Sigmoid colon (tissue), 7 donors: Measurements from ENCODE around the gene HELZ. TPM values are rescaled to one million over a fixed set of nuclear protein-coding genes. Genes with fewer than 3 reads are reported as not detected.

ENCODE experiments used
- DNase-seq: peaks from one replicate; pipeline ENCODE4 v3.0.0-alpha.2; 2019
- H3K27ac ChIP-seq, 4 donors: fragments of 200-600 bp; sonication (generic); one replicate each; pipeline ENCODE4 v1.5.1; 2016 to 2019; ENCODE audit warnings: mild to moderate bottlenecking in 1 of 4
- H3K27me3 ChIP-seq, 3 donors: fragments of 200-600 bp; sonication (generic); one replicate each; pipeline ENCODE4 v1.5.1; 2019; ENCODE audit warnings: mild to moderate bottlenecking in 1 of 3
- H3K36me3 ChIP-seq, 4 donors: fragments of 200-600 bp; sonication (generic); one replicate each; pipeline ENCODE4 v1.5.1; 2016 to 2019
- H3K4me1 ChIP-seq, 4 donors: fragments of 200-600 bp; sonication (generic); one replicate each; pipeline ENCODE4 v1.5.1; 2017 to 2019
- H3K4me3 ChIP-seq, 4 donors: fragments of 200-600 bp; sonication (generic); one replicate each; pipeline ENCODE4 v1.5.1; 2017 to 2019; ENCODE audit warnings: mild to moderate bottlenecking in 2 of 4, moderate library complexity in 1 of 4
- H3K9me3 ChIP-seq, 4 donors: fragments of 200-600 bp in 3 of 4; sonication (generic) in 3 of 4; one replicate each; pipeline versions ENCODE4 v1.5.1 to v1.6.1; 2013 to 2019
- CTCF ChIP-seq, 4 experiments: fragments of 450-650 bp in 3 of 4; fragments of 200-600 bp in 1 of 4; IDR thresholded peaks; one replicate each; pipeline ENCODE4 v1.5.1; 2016 to 2019; ENCODE audit warnings: antibody characterized with exemption in 4 of 4, mild to moderate bottlenecking in 3 of 4, moderate library complexity in 2 of 4
- EP300 ChIP-seq, 4 donors: sonication (generic); formaldehyde crosslinking; IDR thresholded peaks; one replicate each; pipeline ENCODE4 v1.6.1; 2017; ENCODE audit warnings: antibody characterized with exemption in 4 of 4
- POLR2A ChIP-seq, 2 donors: fragments of 450-650 bp; IDR thresholded peaks; one replicate each; pipeline ENCODE4 v1.6.1; 2016; ENCODE audit warnings: antibody characterized with exemption in 2 of 2, mild to moderate bottlenecking in 2 of 2, moderate library complexity in 2 of 2
- POLR2AphosphoS5 ChIP-seq, 4 donors: sonication (generic); formaldehyde crosslinking; IDR thresholded peaks; one replicate each; pipeline ENCODE4 v1.6.1; 2017; ENCODE audit warnings: antibody characterized with exemption in 4 of 4
- WGBS, 2 donors: extraction: QIAGEN DNeasy Blood & Tissue Kit; methylation state at CpG; one replicate each; pipeline ENCODE4 v1.1.7; 2013; 5-methylcytosine and 5-hydroxymethylcytosine counted together
- intact Hi-C: fragments of 100-400 bp; cut with DNase I; formaldehyde crosslinking; loops from one replicate; pipeline ENCODE4 v1.15.1; 2023
- polyA plus RNA-seq, 3 donors: library from polyadenylated mRNA; stranded (reverse); fragments of 200-250 nt; gene quantifications; one replicate each; pipeline ENCODE4 v1.2.3, GENCODE V29; 2013
- total RNA-seq, 4 donors: library from RNA; depleted of rRNA; stranded (reverse); fragments of >200 nt; gene quantifications; one replicate each; pipeline ENCODE4 v1.1.0, GENCODE V29; 2016
- donor health status: healthy with polysubstance abuse.
- donor health status: Bipolar disorder and iron deficiency.
- donor health status: healthy.

HELZ gene
- total and polyA plus RNA-seq, 7 donors: 2.4 to 61.5 (median 31.7) TPM

GRCh38 chr17:67177732-67178131, 67.3 kb downstream of the HELZ start:
- TF ChIP-seq POLR2AphosphoS5 (IDR thresholded peaks at IDR 0.05): no peak
- no peak for TF ChIP-seq POLR2A (IDR thresholded peaks at IDR 0.05)
- TF ChIP-seq EP300 (IDR thresholded peaks at IDR 0.05): no peak
- no peak for TF ChIP-seq CTCF (IDR thresholded peaks at IDR 0.05)
- DNase-seq: no peak
- intact Hi-C loops: no loop called here
- Histone ChIP-seq H3K4me1 (no peaks in the 10 kb centered on the region), H3K36me3 (peaks cover 0 to 41% (median 9%) of the 10 kb centered on the region in 4 donors), H3K27me3 (no peaks in the 10 kb centered on the region), H3K27ac (no peak overlapping the region), H3K9me3 (no peaks in the 10 kb centered on the region), H3K4me3 (no peak overlapping the region)

GRCh38 chr17:67174190-67174589, 70.8 kb downstream of the HELZ start:
- DNase-seq: no peak
- Histone ChIP-seq H3K4me1 (no peaks in the 10 kb centered on the region), H3K27ac (no peak overlapping the region), H3K9me3 (no peaks in the 10 kb centered on the region), H3K36me3 (peaks cover 0 to 45% (median 9%) of the 10 kb centered on the region in 4 donors), H3K27me3 (no peaks in the 10 kb centered on the region), H3K4me3 (no peak overlapping the region)
- intact Hi-C loops: no loop called here
- WGBS, 2 donors: 96 to 98% methylated on average over 5 of the region's 5 CpGs
- no peak for TF ChIP-seq CTCF (IDR thresholded peaks at IDR 0.05)
- no peak for TF ChIP-seq POLR2AphosphoS5 (IDR thresholded peaks at IDR 0.05)
- no peak for TF ChIP-seq EP300 (IDR thresholded peaks at IDR 0.05)
- no peak for TF ChIP-seq POLR2A (IDR thresholded peaks at IDR 0.05)

- no peaks in the 10 kb centered on the region for H3K4me1 ChIP-seq
- peaks cover 0 to 45% (median 4%) of the 10 kb centered on the region in 4 donors for H3K36me3 ChIP-seq
- no peaks in the 10 kb centered on the region for H3K27me3 ChIP-seq
- 87 to 94% methylated on average over 4 of the region's 4 CpGs for WGBS, 2 donors
- H3K9me3 ChIP-seq: no peaks in the 10 kb centered on the region
- no peak for DNase-seq
- no peak overlapping the region for H3K27ac ChIP-seq
- no peak for TF ChIP-seq POLR2AphosphoS5 (IDR thresholded peaks at IDR 0.05)
- no peak for TF ChIP-seq CTCF (IDR thresholded peaks at IDR 0.05)
- TF ChIP-seq POLR2A (IDR thresholded peaks at IDR 0.05): no peak
- TF ChIP-seq EP300 (IDR thresholded peaks at IDR 0.05): no peak
- intact Hi-C loops: no loop called here
- H3K4me3 ChIP-seq: no peak overlapping the region
Observed at GRCh38 chr17:67171560-67171959, 73.4 kb downstream of the HELZ start.

- Histone ChIP-seq H3K36me3 (peaks cover 0 to 52% (median 6%) of the 10 kb centered on the region in 4 donors), H3K27me3 (no peaks in the 10 kb centered on the region), H3K4me3 (no peak overlapping the region), H3K4me1 (no peaks in the 10 kb centered on the region), H3K27ac (no peak overlapping the region), H3K9me3 (no peaks in the 10 kb centered on the region)
- no peak for DNase-seq
- TF ChIP-seq POLR2A (IDR thresholded peaks at IDR 0.05): no peak
- TF ChIP-seq EP300 (IDR thresholded peaks at IDR 0.05): no peak
- TF ChIP-seq POLR2AphosphoS5 (IDR thresholded peaks at IDR 0.05): no peak
- no peak for TF ChIP-seq CTCF (IDR thresholded peaks at IDR 0.05)
- intact Hi-C loops: no loop called here
- 93 to 96% methylated on average over 4 of the region's 4 CpGs for WGBS, 2 donors
Observed at GRCh38 chr17:67168496-67168895, 76.5 kb downstream of the HELZ start.

GRCh38 chr17:67165201-67165600, 79.8 kb downstream of the HELZ start:
- H3K36me3 ChIP-seq: peaks cover 4 to 68% (median 10%) of the 10 kb centered on the region in 4 donors

More at GRCh38 chr17:67165201-67165600, 79.8 kb downstream of the HELZ start:
- DNase-seq: peak; percentile 69
- TF ChIP-seq EP300 (IDR thresholded peaks at IDR 0.05) (no peak), CTCF (IDR thresholded peaks at IDR 0.05) (no peak), POLR2AphosphoS5 (IDR thresholded peaks at IDR 0.05) (no peak), POLR2A (IDR thresholded peaks at IDR 0.05) (no peak)
- H3K9me3 ChIP-seq: no peaks in the 10 kb centered on the region
- H3K4me3 ChIP-seq: no peak overlapping the region
- intact Hi-C loops: no loop called here
- no peaks in the 10 kb centered on the region for H3K4me1 ChIP-seq
- 73 to 84% methylated on average over 6 of the region's 6 CpGs for WGBS, 2 donors
- peak overlapping the region in 2 of 4 donors; percentile 15 to 25 for H3K27ac ChIP-seq
- H3K27me3 ChIP-seq: no peaks in the 10 kb centered on the region
